ENCODE results near the gene KCNIP2.

- TF ChIP-seq, protein P1, sequence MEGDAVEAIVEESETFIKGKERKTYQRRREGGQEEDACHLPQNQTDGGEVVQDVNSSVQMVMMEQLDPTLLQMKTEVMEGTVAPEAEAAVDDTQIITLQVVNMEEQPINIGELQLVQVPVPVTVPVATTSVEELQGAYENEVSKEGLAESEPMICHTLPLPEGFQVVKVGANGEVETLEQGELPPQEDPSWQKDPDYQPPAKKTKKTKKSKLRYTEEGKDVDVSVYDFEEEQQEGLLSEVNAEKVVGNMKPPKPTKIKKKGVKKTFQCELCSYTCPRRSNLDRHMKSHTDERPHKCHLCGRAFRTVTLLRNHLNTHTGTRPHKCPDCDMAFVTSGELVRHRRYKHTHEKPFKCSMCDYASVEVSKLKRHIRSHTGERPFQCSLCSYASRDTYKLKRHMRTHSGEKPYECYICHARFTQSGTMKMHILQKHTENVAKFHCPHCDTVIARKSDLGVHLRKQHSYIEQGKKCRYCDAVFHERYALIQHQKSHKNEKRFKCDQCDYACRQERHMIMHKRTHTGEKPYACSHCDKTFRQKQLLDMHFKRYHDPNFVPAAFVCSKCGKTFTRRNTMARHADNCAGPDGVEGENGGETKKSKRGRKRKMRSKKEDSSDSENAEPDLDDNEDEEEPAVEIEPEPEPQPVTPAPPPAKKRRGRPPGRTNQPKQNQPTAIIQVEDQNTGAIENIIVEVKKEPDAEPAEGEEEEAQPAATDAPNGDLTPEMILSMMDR (IDR thresholded peaks at IDR 0.05): no peak
- no peak for TF ChIP-seq ZFX (IDR thresholded peaks at IDR 0.05; ENCODE audit: borderline replicate concordance)
Measured at GRCh38 chr10:101814466-101815071, 29.0 kb downstream of the KCNIP2 start.

All from 22Rv1 (cell line).